Measurements from ENCODE around the gene STYX. TPM values are rescaled to one million over a fixed set of nuclear protein-coding genes. Genes with fewer than 3 reads are reported as not detected.
A peak's percentile ranks its signal among the peaks of the same experiment; 100 is the strongest.

The STYX gene
- total RNA-seq, 1 experiment from 2014 or later: 24.0 TPM

- no peak overlapping the region for H2BK15ac ChIP-seq (ENCODE audit: low read depth, low read length)
- H3K56ac ChIP-seq (ENCODE audit: insufficient read length, low read depth, low read length): no peak overlapping the region
- H2BK20ac ChIP-seq (ENCODE audit: low read depth, low read length, poor library complexity, severe bottlenecking): no peak overlapping the region
- Mint-ChIP-seq H3K36me3 (ENCODE audit: insufficient read depth in 1 of 3, low read depth in 3 of 3) (peaks cover 0 to 37% (median 13%) of the 10 kb centered on the region in 3 experiments; a peak in 5 of 7 replicates), H3K27ac (0 out of 7 replicates have a peak overlapping the region, but pooled peaks of 1 of the 3 experiments have one; percentile 9), H3K9me3 (no peaks in the 10 kb centered on the region), H3K27me3 (ENCODE audit: low read depth) (no peaks in the 10 kb centered on the region), H3K4me3 (no peak overlapping the region), H3K4me1 (no peaks in the 10 kb centered on the region)
- no peaks in the 10 kb centered on the region for H3K79me2 ChIP-seq (ENCODE audit: insufficient read depth, low read length)
- no peak overlapping the region for H2AK5ac ChIP-seq (ENCODE audit: insufficient read length, low read length)
- H3K14ac ChIP-seq (ENCODE audit: insufficient read depth, low read length): no peak overlapping the region
- H4K20me1 ChIP-seq (ENCODE audit: control insufficient read depth, insufficient read depth, insufficient read length): no peaks in the 10 kb centered on the region
- H4K5ac ChIP-seq (ENCODE audit: insufficient read length, low read depth, low read length): no peak overlapping the region
- no CpG with 5 or more reads among the region's 1 CpG for WGBS (ENCODE audit: extremely low coverage, insufficient read length, low lambda C conversion rate)
- no peak overlapping the region for H3K4ac ChIP-seq (ENCODE audit: low read depth, low read length)
- H3K9ac ChIP-seq (ENCODE audit: extremely low read depth, insufficient read length, low read length): no peak overlapping the region
- no peak overlapping the region for H4K8ac ChIP-seq (replicated peaks; ENCODE audit: insufficient read length, low read depth, low read length)
- H2BK5ac ChIP-seq (ENCODE audit: insufficient read length, low read length): no peak overlapping the region
- H2AFZ ChIP-seq (ENCODE audit: low read length): no peak overlapping the region
- no peaks in the 10 kb centered on the region for H3K4me1 ChIP-seq (ENCODE audit: insufficient read depth, low read length)
- no peak overlapping the region for H3T11ph ChIP-seq (ENCODE audit: low read length)
- no peak overlapping the region for H3K4me2 ChIP-seq (ENCODE audit: insufficient read depth, insufficient read length, low read length)
- H3K27me3 ChIP-seq (ENCODE audit: insufficient read depth, low read length): no peaks in the 10 kb centered on the region
- no peak for DNase-seq
- no peak overlapping the region for H3K18ac ChIP-seq (ENCODE audit: insufficient read length, low read depth, low read length)
- no peaks in the 10 kb centered on the region for H3K79me1 ChIP-seq (ENCODE audit: insufficient read depth, low read depth, low read length, poor library complexity, severe bottlenecking)
- H3K23ac ChIP-seq (ENCODE audit: insufficient read length, low read depth, low read length): no peak overlapping the region
- H2BK120ac ChIP-seq (ENCODE audit: low read depth, low read length, poor library complexity, severe bottlenecking): no peak overlapping the region
- no peak overlapping the region for H3K27ac ChIP-seq (ENCODE audit: insufficient read length, low read depth, low read length)
- no peak overlapping the region for H2BK12ac ChIP-seq (ENCODE audit: insufficient read length, low read depth, low read length)
- no peaks in the 10 kb centered on the region for H3K9me3 ChIP-seq (ENCODE audit: control insufficient read depth, low read depth, low read length)
- TF ChIP-seq CTCF (conservative IDR thresholded peaks at IDR 0.05): no peak
- H4K91ac ChIP-seq (ENCODE audit: insufficient read length, low read depth, low read length): no peak overlapping the region
- no peaks in the 10 kb centered on the region for H3K23me2 ChIP-seq (ENCODE audit: insufficient read length, low read depth, low read length, poor library complexity, severe bottlenecking)
These were observed 50.9 kb downstream of the STYX start for GRCh38 chr14:52780893-52781292.

All from H9 (cell line).